Amniotic epithelial cell (primary cell): Measurements from ENCODE around the gene FRS2.

Source experiments
- DNase-seq: peaks from one replicate; pipeline ENCODE4 v3.0.0-alpha.2; 2010; ENCODE audit warnings: low read depth

FRS2 gene

DNA sequence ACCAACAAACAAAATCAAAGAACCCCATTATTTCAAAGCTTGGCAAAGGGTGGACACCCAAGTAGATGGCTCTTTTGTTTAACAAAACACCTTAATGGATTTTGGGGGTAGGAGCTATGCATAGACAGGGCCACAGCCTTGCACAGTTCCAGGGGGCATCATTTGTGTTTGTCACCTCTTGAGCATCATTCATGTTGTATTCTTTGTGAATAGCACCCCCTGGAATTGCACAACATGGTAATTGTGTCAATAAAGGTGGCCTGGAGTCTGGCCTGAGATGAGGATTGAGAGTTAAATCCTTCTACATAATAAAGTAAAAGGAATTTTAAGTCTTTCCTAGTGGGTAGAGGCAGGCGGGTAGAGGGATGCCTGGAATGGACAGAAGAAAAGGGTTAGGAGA lies 3.3 kb upstream of the FRS2 start:
- DNase-seq: no peak

DNA sequence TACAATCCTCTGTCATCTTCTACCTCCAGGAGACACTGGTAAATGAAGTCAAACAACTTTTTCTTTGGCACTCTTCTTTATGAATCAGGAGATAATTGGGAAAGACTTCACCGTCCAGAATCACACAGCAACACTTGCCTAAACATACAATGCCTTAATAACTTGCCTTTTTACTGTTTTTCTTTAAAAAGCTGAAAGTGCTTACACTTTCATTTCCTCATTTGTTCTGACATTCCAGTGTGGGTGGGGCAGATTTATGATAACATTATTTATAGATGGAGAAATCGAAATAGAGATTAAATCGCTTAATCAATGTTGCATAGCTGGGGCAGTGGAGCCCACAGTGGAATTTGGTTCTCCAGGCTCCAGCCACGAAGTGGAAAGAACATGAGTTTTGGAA lies 2.8 kb upstream of the FRS2 start:
- DNase-seq: no peak

DNA sequence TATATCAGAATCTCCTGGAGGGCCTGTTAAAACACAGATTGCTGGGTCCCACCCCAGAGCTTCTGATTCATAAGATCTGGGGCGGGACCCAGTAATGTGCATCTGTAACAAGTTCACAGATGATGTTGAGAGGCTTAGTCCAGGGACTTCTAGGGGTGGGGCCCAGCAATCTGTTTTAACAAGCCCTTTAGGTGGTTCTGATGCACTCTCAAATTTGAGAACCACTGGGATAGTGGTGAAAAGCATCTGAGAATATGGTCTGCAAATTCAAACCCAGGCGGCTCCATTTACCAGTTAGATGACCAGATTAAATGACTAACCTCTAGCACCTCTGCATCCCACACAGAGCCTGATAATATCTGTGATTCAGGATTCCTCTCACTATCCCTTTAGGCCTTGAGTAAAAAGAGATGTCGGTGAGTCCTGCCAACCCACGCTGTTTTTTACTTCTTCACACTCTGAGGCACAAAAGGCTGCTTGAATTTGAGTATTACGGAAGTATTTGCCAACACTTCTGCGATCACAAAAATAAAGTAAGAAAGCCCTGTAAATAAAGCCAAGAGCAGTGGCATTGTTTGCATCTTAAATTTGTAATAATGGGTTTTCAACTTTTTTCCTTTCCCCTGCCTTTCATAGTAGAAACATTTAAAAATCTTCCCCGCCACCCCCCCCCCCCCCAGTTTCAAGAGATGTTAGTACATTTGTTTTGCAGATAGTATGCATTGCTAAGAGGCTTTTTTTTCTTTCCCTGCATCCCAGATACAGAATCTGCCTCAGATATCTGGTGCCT lies 1.8 kb upstream of the FRS2 start:
- peak; percentile 70 for DNase-seq

DNA sequence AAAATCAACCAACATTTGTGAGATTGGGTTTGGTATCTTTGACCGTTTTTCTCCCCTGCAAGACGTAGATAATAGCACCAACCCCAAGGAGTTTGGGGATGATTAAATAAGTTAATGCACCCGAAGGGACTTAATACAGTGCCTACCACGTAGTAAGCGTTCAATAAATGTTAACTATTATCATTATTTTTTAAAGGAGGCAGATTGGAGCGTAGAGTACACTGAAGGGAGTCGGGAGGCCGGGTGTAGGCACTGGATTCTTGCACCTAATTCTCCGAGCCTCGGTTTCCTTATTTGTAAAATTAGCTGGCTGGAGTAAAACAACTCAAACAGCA lies 367 bp upstream of the FRS2 start:
- DNase-seq: no peak

DNA sequence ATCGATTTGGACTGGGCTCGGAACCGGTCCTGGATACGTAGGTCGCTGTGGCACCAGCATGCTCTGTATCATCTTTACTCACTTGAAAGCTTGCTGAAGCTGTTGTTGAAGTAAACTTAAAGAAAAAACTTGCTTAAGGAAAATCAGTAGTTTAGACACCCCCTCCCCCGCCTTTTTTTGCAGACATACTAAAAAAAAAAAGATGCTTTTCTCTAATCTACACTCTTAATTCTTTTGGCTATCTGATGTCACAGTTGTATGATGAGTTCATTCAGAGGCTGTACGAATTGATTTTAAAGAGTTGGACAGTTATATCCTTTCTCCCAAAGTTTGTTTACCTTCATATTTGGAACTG lies 865 bp downstream of the FRS2 start:
- DNase-seq: no peak

DNA sequence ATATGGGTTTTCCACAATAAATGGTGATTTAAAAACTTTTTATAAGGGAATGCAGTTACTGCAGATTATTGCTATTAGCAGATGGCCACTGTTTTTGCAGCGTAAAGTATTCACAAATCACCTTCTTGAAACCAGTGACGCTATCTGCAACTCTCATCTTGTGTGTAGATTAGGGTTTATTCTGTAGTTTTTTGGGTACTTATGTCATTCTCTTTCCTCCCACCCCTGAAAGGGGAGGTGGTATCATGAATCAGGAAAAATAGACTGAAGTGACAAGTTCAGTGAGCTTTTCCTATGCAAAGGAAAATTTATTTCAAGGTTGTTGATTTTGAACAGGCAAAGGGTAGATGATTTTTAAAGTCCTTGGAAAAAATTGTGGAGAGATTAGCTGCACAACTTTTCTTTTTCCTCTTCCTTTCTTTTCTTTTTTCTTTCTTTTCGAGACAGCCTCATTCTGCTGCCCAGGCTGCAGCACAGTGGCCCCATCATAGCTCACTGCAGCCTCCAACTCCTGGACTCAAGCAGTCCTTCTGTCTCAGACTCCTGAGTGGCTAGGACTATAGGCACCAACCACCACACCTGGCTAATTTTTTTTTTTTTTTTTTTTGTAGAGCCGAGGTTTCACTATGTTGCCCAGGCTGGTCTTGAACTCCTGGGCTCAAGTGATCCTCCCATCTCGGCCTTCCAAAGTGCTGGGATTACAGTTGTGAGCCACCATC lies 1.6 kb downstream of the FRS2 start:
- DNase-seq: peak; percentile 28

DNA sequence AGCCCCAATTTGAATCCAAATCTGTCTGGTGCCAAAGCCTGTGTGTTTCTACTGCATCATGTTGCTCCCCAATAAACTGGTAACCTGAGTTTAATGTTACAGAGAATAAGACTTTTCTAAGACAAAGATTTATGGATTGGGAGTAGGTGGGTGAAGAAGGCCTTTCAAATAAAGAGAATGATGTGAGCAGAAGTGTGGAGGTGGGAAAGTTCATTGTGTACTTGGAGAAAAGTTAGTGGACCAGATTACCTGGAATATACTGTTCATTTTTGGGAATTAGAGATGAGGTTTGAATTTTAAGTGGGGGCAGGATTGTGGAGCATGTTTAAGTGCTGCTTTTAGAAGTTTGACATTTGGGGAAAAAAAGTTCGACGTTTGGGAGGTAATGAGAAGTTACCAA lies 3.1 kb downstream of the FRS2 start:
- DNase-seq: no peak

DNA sequence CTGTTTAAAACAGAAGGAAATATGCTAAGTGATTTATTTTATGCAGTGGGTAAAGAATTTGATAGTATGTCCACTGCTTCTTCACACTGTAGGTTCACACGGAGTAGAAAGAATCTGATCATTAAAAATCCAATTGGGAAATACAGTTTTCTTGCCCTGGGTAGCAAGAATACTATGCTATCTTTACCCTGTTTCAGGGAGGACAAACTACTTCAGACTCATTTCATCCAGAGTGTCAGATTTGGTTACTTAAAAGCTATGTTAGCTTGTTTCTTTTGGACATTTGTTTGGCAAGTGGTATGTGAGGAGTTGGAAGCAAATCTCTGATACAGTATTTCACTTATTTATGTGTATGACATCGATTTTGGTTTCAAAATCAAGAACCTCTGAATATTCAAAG lies 4.3 kb downstream of the FRS2 start:
- DNase-seq: no peak

DNA sequence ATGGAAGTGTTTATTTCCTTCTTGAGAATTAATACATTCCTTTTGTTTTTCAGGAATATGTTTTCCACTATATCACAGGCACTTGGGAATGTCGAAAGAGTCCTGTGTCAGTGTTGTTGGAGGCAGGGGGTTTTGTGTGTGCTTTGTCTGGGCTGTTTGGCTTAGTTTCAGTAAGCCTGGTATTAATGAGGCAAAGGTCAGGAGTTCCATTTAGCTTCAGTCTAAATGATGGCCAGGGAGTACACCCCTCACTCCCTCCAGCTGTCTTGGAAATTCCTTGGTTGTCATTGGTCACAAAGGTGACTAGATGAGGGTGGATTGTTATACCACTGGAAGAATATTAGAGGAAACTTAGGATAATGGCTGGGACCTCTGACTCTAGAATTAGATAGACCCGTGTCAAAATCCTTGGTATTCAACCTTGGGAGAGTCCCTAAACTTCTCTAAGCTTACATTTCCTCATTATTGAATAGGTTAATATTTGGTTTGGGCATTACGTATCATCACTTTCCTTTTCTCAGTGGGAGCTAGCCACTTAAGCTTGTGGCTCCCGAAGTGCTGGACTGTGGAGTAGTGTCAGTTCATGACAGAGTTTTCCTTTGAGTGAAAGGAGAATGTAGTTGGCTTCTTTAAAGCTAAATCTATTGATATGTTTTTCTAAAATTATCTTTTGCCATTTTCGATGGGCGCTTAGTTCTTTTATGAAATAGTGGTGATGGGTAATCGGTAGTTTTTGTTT lies 5.2 kb downstream of the FRS2 start:
- peak; percentile 68 for DNase-seq

DNA sequence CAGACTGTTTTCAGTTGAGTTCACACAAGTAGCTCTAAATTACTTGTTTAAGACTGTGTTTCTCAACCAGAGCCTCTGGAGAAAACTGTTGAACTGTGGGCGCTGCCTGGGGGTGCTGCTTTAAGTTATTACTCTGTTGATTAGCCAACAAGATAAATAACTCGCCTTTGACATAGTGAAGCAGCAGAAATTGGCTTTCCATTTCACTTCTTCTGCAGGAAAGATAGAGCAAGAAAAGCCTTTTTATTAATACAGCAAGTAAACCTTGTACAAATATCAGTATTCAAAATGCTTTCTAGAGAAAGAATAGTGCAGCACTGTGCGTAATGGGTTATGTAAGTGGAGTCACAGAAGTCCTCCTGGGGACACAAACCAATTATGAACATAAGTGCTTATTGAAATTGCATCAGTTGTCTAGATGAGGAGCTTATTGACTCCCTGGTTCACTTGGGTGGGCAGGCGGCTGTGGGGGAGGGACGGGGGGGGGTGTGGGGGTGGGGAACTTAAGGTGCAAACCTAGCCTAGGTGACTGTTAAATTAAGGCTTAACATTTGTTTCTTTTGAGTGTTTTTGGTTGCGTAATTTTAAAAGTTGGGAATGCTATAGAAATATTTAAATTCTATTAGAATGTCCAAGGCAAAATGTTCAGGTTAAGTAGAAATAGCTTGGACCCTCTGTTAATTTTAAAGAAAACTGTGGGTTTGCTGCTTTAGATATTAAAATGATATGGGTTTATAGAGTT lies 6.3 kb downstream of the FRS2 start:
- DNase-seq: peak; percentile 76

DNA sequence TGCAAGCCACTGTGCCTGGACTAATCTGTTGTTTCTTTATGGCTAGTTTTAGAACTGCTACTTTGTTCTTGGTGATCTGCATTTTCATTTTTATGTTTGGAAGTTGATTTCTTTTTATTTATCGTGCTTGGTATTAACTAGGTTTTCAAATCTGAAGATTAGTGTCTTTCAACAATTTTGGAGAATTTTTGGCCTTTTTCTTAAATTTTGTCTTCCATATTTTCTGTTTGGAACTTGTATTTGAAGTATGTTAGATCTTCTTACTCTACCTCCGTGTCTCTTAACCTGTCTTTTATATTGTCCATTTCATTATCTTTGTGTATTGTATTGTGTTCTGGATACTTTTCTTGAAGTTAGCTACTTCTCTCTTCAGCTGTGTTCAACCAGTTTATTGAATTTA lies 9.5 kb downstream of the FRS2 start:
- DNase-seq: no peak

DNA sequence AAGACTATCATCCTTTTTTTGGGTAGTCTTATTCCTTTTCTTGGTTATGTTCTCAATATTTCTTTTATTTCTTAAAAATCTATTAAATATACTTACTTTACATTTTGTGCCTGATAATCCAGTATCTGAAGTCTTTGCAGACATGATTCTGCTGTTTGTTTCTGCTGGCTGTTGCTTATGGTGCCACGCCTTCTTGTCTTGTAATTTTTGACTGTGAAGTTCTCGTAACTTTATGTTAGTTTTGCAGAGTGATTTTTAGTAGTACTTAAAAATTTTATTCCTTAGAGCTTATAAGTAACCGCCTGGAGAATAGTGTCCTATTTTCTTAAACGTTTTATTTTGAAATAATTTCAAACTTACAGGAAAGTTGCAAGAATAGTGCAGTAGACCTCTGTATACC lies 10.5 kb downstream of the FRS2 start:
- DNase-seq: no peak

DNA sequence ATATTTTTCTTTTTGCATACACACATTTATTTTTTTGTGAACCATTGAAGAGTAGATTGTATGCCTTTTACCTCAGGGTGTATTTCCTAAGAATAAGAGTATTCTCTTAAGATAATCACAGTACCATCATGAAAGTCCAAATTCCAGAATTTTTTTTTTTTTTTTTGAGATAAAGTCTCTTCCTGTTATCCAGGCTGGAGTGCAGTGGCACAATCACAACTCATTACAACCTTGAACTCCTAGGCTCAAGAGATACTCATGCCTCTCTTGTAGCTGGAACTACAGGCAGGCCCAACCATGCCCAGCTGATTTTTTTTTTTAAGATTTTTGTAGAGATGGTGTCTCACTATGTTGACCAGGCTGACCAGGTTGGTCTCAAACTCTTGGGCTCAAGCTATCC lies 10.9 kb downstream of the FRS2 start:
- DNase-seq: no peak

DNA sequence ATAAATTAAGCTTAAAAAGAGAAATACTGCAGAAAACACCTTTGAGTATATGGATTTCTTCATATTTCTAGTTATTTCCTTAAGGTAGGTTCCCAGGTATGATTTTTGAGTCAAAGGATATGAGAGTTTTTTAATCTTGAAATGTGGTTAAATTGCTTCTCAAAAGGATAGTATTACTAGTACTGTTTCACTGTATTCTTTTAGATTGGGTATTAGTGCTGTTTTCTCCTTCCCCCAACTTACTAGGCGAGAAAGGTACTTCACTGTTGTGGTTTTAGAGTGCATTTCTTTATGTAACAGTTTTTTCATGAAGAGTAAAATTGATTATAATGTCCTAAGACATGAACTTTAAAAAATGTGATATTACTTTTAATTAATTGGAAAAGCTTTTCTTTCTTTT lies 13.5 kb downstream of the FRS2 start:
- no peak for DNase-seq

DNA sequence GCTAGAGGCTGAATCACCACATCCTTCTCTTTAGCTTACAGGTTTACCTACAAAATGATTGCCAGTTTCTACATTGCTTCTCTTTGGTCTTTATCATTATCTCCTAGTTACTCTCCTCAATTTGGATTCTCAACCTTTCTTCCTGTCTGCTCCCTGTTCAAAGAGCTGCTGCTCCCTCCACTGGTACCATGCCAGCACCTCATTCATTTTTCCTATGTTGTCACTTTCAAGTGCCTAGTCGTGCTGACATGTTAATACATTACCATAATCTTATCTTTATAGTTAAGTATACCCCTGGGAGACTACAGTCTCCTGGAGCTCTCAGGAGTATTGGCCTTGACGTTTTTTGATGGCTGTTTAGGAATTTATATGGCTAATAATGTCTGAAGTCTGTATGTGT lies 14.2 kb downstream of the FRS2 start:
- DNase-seq: peak; percentile 35

DNA sequence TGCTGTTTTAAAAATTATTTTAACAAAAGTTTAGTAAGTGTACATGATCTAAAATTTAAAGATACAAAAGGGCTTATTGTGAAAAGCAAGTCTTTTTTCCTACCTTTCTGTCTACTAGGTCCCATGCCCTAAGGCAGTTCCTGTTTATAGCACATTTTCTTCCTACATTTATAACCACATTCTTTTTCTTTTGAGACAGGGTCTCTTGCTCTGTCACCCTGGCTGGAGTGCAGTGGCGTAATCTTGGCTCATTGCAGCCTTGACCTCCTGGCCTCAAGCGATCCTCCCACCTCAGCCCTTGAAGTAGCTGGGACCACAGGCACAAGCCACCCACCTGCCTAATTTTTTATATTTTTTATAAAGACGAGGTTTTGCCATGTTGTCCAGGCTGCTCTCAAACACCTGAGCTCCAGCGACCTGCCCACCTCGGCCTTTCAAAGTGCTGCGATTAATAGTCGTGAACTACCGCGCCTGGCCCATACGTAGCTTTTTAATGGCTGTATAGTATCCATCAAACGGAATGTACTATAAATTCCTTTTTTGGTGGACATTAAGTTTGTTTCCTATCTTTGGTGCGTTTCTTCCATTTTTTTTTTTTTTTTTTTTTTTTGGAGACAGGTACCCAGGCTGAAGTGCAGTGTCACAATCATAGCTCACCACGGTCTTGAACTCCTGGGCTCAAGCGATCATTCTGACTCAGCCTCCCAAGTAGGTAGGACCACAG lies 20.9 kb downstream of the FRS2 start:
- no peak for DNase-seq

DNA sequence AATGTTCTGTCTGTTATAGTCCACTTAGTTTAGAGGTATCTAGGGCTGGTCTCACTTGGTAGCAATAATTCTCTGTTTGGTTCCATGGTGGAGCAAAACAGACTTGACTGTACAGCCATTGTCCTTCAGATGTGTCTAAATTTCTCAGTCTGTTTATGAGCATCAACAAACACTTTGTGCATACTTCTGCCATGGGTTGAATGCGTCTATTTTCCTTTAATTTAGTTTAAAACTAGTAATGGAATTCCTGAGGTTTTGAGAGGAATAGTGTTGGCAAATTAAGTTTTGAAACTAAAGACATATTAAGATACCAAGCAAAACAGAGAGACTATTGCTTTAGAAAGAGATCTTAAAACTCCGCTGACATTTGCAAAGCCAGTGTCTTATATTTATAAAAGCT lies 22.6 kb downstream of the FRS2 start:
- peak; percentile 63 for DNase-seq

DNA sequence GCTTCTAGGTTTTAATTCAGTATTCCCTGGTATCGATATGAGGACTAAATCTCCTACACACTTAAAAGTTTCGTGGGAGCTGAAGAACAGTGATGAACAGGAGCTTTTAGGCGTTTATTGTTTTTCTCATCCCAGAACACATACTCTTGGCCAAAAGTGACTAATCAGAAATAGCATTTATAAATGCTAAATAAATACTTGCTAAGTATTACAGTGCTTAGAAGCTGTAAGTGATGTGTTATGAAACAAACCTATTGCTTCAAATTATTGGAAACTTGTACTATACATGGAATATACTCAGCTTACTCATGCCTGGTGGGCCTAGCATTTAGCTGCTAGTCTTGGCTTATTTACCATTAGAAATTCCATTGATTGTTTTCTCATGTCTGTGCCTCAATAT lies 24.9 kb downstream of the FRS2 start:
- no peak for DNase-seq

DNA sequence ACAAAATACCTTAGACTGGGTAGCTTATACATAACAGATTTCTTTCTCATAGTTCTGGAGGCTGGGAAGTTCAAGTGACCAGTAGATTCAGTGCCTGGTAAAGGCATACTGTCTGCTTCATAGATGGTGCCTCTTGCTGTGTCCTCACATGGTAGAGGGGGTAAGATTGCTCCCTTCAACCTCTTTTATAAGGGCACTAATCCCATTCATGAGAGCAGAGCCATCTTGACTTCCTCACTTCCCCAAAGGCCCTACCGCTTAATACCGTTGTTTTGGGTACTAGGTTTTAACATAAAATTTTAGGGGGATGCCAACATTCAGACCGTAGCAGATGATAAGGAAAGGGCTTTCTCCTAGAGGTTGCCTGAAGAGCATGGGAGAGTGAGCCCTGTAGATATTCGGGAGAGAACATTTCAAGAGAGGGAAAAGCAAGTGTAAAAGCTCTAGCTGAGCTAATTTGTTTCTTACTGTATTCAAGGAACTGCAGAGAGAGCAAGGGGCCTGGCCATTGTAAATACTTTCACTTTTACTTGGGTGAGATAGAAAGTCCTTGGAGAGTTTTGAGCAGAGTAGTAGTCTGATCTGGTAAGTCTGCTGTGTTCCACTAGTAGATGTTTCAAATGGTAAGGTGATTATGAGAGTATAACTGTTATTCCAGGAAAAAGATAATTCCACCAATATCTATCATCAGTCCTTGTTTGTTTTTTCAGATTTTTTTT lies 27.3 kb downstream of the FRS2 start:
- DNase-seq: peak; percentile 58

DNA sequence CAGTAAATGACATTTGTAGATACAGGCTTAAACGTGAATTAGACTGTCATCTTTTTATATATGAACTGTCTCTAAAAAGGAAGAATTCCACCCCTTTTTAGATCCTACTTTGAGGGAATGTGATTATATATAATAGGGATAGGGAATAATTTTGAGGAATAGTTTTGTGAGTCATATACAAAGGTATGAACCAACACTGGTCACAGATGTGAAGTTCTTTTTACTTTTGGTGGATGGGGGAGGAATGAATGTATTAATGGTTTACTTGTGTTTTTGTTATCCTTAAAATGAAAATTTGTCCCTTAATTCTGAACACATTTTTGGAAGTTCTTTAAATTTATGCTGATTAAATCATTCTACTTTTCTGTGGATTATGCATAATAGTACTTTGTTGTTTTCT lies 30.4 kb downstream of the FRS2 start:
- DNase-seq: no peak

DNA sequence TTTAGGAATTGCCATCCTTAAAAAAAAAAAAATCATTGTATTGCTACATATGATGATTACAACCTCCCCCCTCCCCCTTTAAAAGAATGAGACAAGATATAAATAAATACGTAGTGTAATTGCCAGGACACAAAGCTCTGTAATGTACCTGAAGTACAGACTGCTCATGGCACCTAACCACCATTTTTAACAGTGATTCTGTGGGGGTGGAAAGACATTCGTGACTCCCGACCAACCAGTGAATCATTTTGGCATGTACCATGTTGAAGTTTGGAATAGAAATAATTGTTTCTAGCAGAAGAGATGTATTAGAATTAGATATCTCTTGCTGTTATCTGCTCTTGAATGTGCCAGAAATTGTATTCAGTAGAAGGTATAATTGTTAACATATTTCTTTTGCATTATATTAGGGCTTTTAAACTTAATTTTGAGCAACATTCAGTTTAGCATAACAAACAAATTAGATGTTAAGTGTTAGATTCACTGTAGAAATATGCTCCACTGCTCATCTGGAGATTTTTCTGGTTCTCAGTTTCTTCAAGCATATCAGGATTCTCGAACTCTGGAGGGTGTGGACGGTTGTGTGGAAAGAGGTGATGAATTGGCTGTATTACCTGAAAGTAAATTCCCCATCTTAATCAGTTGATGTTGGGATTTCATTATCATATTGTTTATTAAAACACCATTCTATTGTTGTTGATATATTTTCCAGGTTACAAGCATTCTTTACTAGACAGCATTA lies 31.1 kb downstream of the FRS2 start:
- DNase-seq: peak; percentile 43
